Left ventricle myocardium inferior (tissue), 1 donor: ENCODE measurements around the gene TBCD. TPM values are rescaled to one million over a fixed set of nuclear protein-coding genes. Genes with fewer than 3 reads are reported as not detected.
"Not testable (repeated sequence)": the region's sequence is repeated elsewhere in the genome, so short reads cannot be mapped to it uniquely, and the experiment has no call there.

Experiments
- DNase-seq: peaks from one replicate; pipeline ENCODE4 v3.0.0-alpha.2; 2020
- H3K27ac ChIP-seq: fragments of 200-600 bp; replicated peaks from 2 replicates; pipeline ENCODE4 v1.8.0; 2021
- H3K27me3 ChIP-seq: fragments of 200-600 bp; 2 replicates; pipeline ENCODE4 v1.8.0; 2021; ENCODE audit warnings: low read depth
- H3K36me3 ChIP-seq: fragments of 200-600 bp; 2 replicates; pipeline ENCODE4 v1.8.0; 2021
- H3K4me1 ChIP-seq: fragments of 200-600 bp; 2 replicates; pipeline ENCODE4 v1.8.0; 2021
- H3K4me3 ChIP-seq: fragments of 200-600 bp; 2 replicates; pipeline ENCODE4 v1.8.0; 2021; ENCODE audit warnings: mild to moderate bottlenecking, moderate library complexity
- H3K9me3 ChIP-seq: fragments of 200-600 bp; replicated peaks from 2 replicates; pipeline ENCODE4 v1.8.0; 2021
- intact Hi-C: fragments of 100-400 bp; cut with micrococcal nuclease; formaldehyde crosslinking; loops from one replicate; pipeline ENCODE4 v1.11.0; 2022
- total RNA-seq: library from RNA; stranded (reverse); fragmentation: NEBNext Ultra II Directional; extraction: Animal tissue kit (Norgen Biotek cat#: 25700); gene quantifications from one replicate; pipeline ENCODE4 v1.2.1, GENCODE V29; 2021
- TF ChIP-seq, protein P1 (sequence below): fragments of 200-600 bp; IDR thresholded peaks from 2 replicates; pipeline ENCODE4 v1.8.0; 2021; ENCODE audit warnings: antibody characterized with exemption, mild to moderate bottlenecking, borderline replicate concordance
- donor health status: DM: no; HTN: yes; CAD: no; lungs with severe emphysema.

Gene TBCD
- total RNA-seq, 1 donor from 2014 or later, result 48.0 TPM

DNA sequence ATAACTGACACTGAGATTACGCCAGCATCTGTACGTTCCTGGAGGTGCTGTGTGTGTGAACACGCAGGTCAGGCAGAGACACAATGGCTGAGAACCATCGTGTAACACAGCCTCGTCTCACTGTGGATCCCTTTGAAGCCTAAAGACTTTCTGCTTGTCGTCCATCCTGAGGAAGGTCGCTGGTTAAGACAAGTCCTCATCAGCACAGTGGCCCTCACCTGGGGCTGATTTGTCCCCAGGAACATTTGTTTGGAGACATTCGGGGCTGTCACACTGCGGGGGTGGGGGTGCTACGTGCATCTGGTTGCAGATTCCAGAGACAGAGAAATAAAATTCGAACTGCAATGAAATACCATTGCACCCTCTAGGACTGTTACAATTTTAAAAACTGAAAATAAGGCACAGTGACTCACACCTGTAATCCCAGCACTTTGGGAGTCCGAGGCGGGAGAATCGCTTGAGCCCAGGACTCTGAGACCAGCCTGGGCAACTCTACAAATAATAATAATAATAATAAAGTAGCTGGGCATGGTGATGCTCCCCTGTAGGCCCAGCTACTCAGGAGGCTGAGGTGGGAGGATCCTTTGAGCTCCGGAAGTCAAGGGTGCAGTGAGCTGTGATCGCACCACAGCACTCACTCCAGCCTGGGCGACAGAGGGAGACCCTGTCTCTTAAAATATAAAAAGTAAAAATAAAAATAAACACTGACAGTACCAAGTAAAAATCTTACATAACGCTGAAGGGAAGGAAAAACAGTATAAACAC lies 215.6 kb downstream of the TBCD start:
- no peak overlapping the region for H3K27ac ChIP-seq
- H3K9me3 ChIP-seq, result no peaks in the 10 kb centered on the region
- peaks cover 14% of the 10 kb centered on the region for H3K4me1 ChIP-seq
- TF ChIP-seq, protein P1, sequence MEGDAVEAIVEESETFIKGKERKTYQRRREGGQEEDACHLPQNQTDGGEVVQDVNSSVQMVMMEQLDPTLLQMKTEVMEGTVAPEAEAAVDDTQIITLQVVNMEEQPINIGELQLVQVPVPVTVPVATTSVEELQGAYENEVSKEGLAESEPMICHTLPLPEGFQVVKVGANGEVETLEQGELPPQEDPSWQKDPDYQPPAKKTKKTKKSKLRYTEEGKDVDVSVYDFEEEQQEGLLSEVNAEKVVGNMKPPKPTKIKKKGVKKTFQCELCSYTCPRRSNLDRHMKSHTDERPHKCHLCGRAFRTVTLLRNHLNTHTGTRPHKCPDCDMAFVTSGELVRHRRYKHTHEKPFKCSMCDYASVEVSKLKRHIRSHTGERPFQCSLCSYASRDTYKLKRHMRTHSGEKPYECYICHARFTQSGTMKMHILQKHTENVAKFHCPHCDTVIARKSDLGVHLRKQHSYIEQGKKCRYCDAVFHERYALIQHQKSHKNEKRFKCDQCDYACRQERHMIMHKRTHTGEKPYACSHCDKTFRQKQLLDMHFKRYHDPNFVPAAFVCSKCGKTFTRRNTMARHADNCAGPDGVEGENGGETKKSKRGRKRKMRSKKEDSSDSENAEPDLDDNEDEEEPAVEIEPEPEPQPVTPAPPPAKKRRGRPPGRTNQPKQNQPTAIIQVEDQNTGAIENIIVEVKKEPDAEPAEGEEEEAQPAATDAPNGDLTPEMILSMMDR, result no peak
- H3K4me3 ChIP-seq, result no peak overlapping the region
- intact Hi-C loops, result no loop called here
- no peaks in the 10 kb centered on the region for H3K36me3 ChIP-seq
- DNase-seq, result no peak
- H3K27me3 ChIP-seq, result no peaks in the 10 kb centered on the region

DNA sequence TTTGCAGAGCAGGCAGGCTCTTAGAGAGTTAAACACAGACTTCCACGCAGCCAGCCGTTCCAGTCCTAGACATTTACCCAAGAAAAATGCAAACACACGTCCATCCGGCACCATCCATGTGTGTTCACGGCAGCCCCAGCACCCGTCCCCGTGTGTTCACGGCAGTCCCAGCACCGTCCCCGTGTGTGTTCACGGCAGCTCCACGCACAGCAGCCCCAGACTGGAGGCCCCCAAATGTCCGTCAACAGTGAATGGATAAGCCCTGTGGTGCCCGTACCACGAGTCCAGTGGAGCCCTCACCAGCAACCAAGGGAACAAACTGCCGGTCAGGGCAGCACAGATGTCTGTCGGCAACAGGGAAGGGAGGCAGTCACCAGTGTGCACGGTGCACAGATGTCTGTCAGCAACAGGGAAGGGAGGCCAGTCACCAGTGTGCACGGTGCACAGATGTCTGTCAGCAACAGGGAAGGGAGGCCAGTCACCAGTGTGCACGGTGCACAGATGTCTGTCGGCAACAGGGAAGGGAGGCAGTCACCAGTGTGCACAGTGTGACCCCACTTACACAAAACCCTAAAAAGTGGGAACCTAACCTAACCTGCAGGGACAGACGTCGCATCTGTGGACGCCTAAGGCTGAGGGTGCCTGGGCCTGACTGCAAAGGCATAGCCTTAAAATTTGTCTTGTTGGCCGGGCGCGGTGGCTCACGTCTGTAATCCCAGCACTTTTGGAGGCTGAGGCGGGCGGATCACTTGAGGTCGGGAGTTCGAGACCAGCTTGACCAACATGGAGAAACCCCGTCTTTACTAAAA lies 216.4 kb downstream of the TBCD start:
- H3K27me3 ChIP-seq, intact Hi-C loops, H3K36me3 ChIP-seq: not testable (repeated sequence)

DNA sequence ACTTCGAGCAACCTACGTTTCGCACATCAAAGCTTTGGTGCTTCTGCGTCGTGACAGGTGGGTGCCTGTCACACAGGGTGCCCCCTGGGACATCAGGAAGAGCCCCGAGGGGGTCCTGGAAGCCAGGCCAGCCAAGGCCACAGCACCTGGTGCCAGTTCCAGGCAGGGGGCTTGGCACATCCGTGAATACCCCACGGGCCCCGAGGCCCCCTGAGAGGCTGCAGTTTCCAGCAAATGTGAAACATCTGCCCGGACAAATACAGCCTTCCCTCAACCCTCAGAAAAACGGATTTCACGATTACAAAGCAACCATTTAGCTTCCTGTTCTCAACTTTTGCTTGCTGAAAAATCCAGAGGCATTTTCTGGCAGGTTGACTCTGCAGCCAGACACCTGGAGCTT lies 218.2 kb downstream of the TBCD start:
- Histone ChIP-seq H3K36me3 (no peaks in the 10 kb centered on the region), H3K9me3 (no peaks in the 10 kb centered on the region), H3K4me1 (no peaks in the 10 kb centered on the region), H3K27ac (no peak overlapping the region), H3K27me3 (no peaks in the 10 kb centered on the region), H3K4me3 (no peak overlapping the region)
- intact Hi-C loops, result no loop called here
- TF ChIP-seq, protein P1, result no peak
- DNase-seq, result no peak

More for the DNA sequence above, 216.4 kb downstream of the TBCD start:
- H3K4me3 ChIP-seq, H3K9me3 ChIP-seq, DNase-seq, H3K4me1 ChIP-seq, H3K27ac ChIP-seq: not testable (repeated sequence)

DNA sequence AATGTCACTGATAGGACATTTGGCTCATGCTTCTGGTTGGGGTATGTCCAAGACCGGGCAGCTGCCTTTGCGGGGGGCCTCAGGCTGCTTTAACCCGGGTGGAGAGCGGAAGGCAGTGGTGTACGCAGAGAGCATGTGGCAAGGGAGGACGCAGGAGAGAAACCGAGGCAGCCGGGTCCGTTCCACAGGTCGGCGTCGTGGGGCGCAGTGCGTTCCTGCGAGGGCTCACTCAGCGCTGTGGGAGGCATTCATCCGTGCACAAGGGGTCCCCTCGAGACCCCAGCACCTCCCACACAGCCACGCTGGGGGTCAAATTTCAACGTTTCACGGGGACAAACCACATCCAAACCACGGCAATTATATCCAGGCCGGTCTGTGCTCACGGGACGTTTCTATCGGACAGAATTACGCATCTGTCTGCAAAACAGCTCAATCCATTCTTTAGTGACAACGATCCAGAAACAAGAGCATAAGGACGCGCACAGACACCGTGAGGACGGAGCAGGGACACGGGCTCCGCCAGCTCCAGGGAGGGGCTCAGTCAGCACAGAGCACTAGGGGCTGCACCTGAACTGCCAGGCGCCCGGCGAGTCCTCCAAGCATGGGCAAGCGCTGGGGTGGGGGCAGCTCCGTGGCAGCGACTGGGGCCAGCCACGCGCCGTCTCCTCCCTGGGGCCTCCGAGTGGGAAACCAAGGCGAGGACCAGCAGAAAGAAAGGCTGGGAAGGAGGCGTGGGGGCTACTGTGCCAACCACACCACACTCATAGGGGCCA lies 219.1 kb downstream of the TBCD start:
- TF ChIP-seq, protein P1, result no peak
- Histone ChIP-seq H3K36me3 (no peaks in the 10 kb centered on the region), H3K27ac (no peak overlapping the region), H3K27me3 (no peaks in the 10 kb centered on the region), H3K4me3 (no peak overlapping the region), H3K9me3 (no peaks in the 10 kb centered on the region), H3K4me1 (no peaks in the 10 kb centered on the region)
- DNase-seq, result no peak
- intact Hi-C loops, result no loop called here

DNA sequence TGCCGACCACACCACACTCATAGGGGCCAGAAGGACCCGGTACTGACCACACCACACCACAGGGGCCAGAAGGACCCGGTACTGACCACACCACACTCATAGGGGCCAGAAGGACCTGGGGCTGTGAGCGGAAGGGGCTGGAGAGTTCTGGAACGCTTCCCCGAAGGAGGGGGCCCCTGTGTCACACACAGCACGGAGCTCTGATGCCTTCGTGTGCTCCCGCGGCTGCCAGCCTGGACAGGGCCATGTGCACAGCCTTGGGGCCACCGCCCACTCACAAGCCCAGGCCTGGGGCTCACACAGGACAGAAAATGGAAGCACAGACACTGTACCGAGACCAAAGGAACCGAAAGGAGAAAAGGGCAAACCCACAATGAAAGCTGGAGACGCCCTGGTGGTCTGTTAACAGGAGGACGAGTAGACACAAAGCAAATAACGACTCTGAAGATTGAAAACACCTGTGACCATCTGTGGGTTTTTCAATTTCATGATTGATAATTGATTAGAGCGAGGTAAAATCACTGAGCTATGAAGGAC lies 221.0 kb downstream of the TBCD start:
- Histone ChIP-seq H3K36me3 (no peaks in the 10 kb centered on the region), H3K9me3 (no peaks in the 10 kb centered on the region), H3K4me3 (no peak overlapping the region), H3K27me3 (no peaks in the 10 kb centered on the region), H3K27ac (no peak overlapping the region), H3K4me1 (no peaks in the 10 kb centered on the region)
- TF ChIP-seq, protein P1, result no peak
- no peak for DNase-seq
- intact Hi-C loops, result no loop called here
